ENCODE results near the gene FRS3.

GRCh38 chr6:41724586-41725501, 54.9 kb downstream of the FRS3 start:
- TF ChIP-seq POLR2A (IDR thresholded peaks at IDR 0.05; ENCODE audit: low read length): no peak
- no peak for TF ChIP-seq GATA1 (IDR thresholded peaks at IDR 0.05; ENCODE audit: low read depth, low read length)
